Common myeloid progenitor, CD34-positive (primary cell): Measurements from ENCODE around the gene AKR7A2.
"Not testable (repeated sequence)": the region's sequence is repeated elsewhere in the genome, so short reads cannot be mapped to it uniquely, and the experiment has no call there.

ENCODE experiments used
- CTCF ChIA-PET: fragments of 350-600 bp; sonication (Branson Sonifier 250); formaldehyde crosslinking; loops from one replicate; lab custom pipeline; 2021; ENCODE audit warnings: antibody characterized with exemption; lab: Charles Lee
- POLR2A ChIA-PET: fragments of 350-600 bp; sonication (Branson Sonifier 250); formaldehyde crosslinking; loops from one replicate; lab custom pipeline; 2021; ENCODE audit warnings: antibody characterized with exemption; lab: Charles Lee
- DNase-seq, 3 donors: peaks; one replicate each; pipeline versions ENCODE4 v3.0.0 to v3.0.0-alpha.2; 2013
- H3K27ac ChIP-seq, 2 experiments: 1 replicate in 1 of 2; 2 replicates in 1 of 2; pipeline ENCODE4 v1.7.0; 2013; ENCODE audit warnings: inconsistent platforms in 2 of 2, low read length in 2 of 2, mild to moderate bottlenecking in 2 of 2, low read depth in 1 of 2, moderate library complexity in 1 of 2; ENCODE audit not compliant: severe bottlenecking in 2 of 2, insufficient read depth in 1 of 2, poor library complexity in 1 of 2
- H3K27me3 ChIP-seq, 5 experiments: replicated peaks in 2 of 5; 1 replicate in 3 of 5; 2 replicates in 2 of 5; pipeline versions ENCODE4 v1.6.1 to v1.7.0; 2013; ENCODE audit warnings: low read length in 4 of 5, mild to moderate bottlenecking in 2 of 5, moderate library complexity in 2 of 5, inconsistent platforms in 1 of 5; ENCODE audit not compliant: insufficient read depth in 5 of 5, control insufficient read depth in 4 of 5
- H3K36me3 ChIP-seq, 4 experiments: 1 replicate in 2 of 4; 2 replicates in 2 of 4; pipeline versions ENCODE4 v1.6.1 to v1.7.0; 2013; ENCODE audit warnings: low read length in 3 of 4, control low read depth in 1 of 4, mild to moderate bottlenecking in 1 of 4; ENCODE audit not compliant: control insufficient read depth in 4 of 4, insufficient read depth in 4 of 4
- H3K4me1 ChIP-seq, 4 experiments: 1 replicate in 3 of 4; 2 replicates in 1 of 4; pipeline versions ENCODE4 v1.6.1 to v1.7.1; 2013; ENCODE audit warnings: low read length in 3 of 4, mild to moderate bottlenecking in 3 of 4, control low read depth in 1 of 4, inconsistent platforms in 1 of 4, moderate library complexity in 1 of 4; ENCODE audit not compliant: control insufficient read depth in 4 of 4, insufficient read depth in 4 of 4; ENCODE audit errors: control extremely low read depth in 1 of 4
- H3K4me3 ChIP-seq, 7 experiments: 1 replicate in 4 of 7; 2 replicates in 3 of 7; pipeline versions ENCODE4 v1.5.1 to v1.7.0; 2013; ENCODE audit warnings: mild to moderate bottlenecking in 7 of 7, low read length in 6 of 7, moderate library complexity in 6 of 7, inconsistent platforms in 2 of 7, low read depth in 2 of 7, control low read depth in 1 of 7; ENCODE audit not compliant: insufficient read depth in 4 of 7, control insufficient read depth in 1 of 7; ENCODE audit errors: extremely low read depth in 1 of 7
- H3K9me3 ChIP-seq, 5 experiments: 1 replicate in 4 of 5; 2 replicates in 1 of 5; pipeline versions ENCODE4 v1.6.1 to v1.7.1; 2013; ENCODE audit warnings: low read length in 4 of 5, mild to moderate bottlenecking in 2 of 5, inconsistent platforms in 1 of 5, low read depth in 1 of 5, moderate library complexity in 1 of 5; ENCODE audit not compliant: control insufficient read depth in 4 of 5, insufficient read depth in 2 of 5; ENCODE audit errors: control extremely low read depth in 1 of 5
- WGBS: methylation state at CpG from one replicate; pipeline ENCODE4 v1.1.5; 2013; ENCODE audit not compliant: insufficient coverage; 5-methylcytosine and 5-hydroxymethylcytosine counted together

Gene AKR7A2

GRCh38 chr1:19309123-19309813 lies 2.7 kb downstream of the AKR7A2 start:
- Histone ChIP-seq H3K9me3 (no peaks in the 10 kb centered on the region), H3K4me3 (no peak overlapping the region), H3K36me3 (peaks cover 4 to 45% (median 39%) of the 10 kb centered on the region in 4 experiments), H3K27ac (no peak overlapping the region), H3K4me1 (peaks cover 0 to 34% (median 29%) of the 10 kb centered on the region in 4 experiments), H3K27me3 (no peaks in the 10 kb centered on the region)
- CTCF ChIA-PET = no interaction called here
- POLR2A ChIA-PET = interaction anchor here (0.5 kb wide), 1 partner anchor 320 kb away, joined by 3 read pairs; no protein-coding TSS in a partner anchor
- 79% methylated on average over 5 of the region's 6 CpGs for WGBS
- DNase-seq = peak in 2 of 3 donors; percentile 22 to 29

- peaks cover 0 to 27% (median 25%) of the 10 kb centered on the region in 4 experiments for H3K4me1 ChIP-seq
- no peaks in the 10 kb centered on the region for H3K9me3 ChIP-seq
- no peaks in the 10 kb centered on the region for H3K27me3 ChIP-seq
- H3K36me3 ChIP-seq = peaks cover 4 to 52% (median 44%) of the 10 kb centered on the region in 4 experiments
- CTCF ChIA-PET = no interaction called here
- POLR2A ChIA-PET = no interaction called here
- no peak overlapping the region for H3K27ac ChIP-seq
- no peak for DNase-seq
- 97% methylated on average over 3 of the region's 3 CpGs for WGBS
- no peak overlapping the region for H3K4me3 ChIP-seq
Observed at GRCh38 chr1:19308509-19308907, 3.4 kb downstream of the AKR7A2 start.

GRCh38 chr1:19307794-19308508 lies 4.0 kb downstream of the AKR7A2 start:
- Histone ChIP-seq H3K27ac (no peak overlapping the region), H3K4me1 (peaks cover 0 to 22% (median 20%) of the 10 kb centered on the region in 4 experiments), H3K27me3 (no peaks in the 10 kb centered on the region), H3K4me3 (no peak overlapping the region), H3K36me3 (peaks cover 4 to 58% (median 48%) of the 10 kb centered on the region in 4 experiments), H3K9me3 (no peaks in the 10 kb centered on the region)
- no peak for DNase-seq
- ChIA-PET CTCF (no interaction called here), POLR2A (no interaction called here)
- WGBS = 95% methylated on average over 9 of the region's 10 CpGs

GRCh38 chr1:19306941-19307340 lies 5.0 kb downstream of the AKR7A2 start:
- POLR2A ChIA-PET = no interaction called here
- Histone ChIP-seq H3K27me3 (no peaks in the 10 kb centered on the region), H3K4me1 (peaks cover 0 to 14% (median 13%) of the 10 kb centered on the region in 4 experiments), H3K27ac (no peak overlapping the region), H3K4me3 (no peak overlapping the region), H3K9me3 (no peaks in the 10 kb centered on the region), H3K36me3 (peaks cover 10 to 63% (median 52%) of the 10 kb centered on the region in 4 experiments)
- DNase-seq = no peak
- CTCF ChIA-PET = no interaction called here
- WGBS = 100% methylated on average over 4 of the region's 6 CpGs

GRCh38 chr1:19305880-19306279 lies 6.1 kb downstream of the AKR7A2 start:
- no peak overlapping the region for H3K27ac ChIP-seq
- no peaks in the 10 kb centered on the region for H3K27me3 ChIP-seq
- H3K4me1 ChIP-seq = peaks cover 0 to 4% (median 3%) of the 10 kb centered on the region in 4 experiments
- H3K36me3 ChIP-seq = peaks cover 10 to 64% (median 52%) of the 10 kb centered on the region in 4 experiments
- ChIA-PET POLR2A (no interaction called here), CTCF (no interaction called here)
- H3K4me3 ChIP-seq = no peak overlapping the region
- 88% methylated on average over 11 of the region's 11 CpGs for WGBS
- DNase-seq = no peak
- no peaks in the 10 kb centered on the region for H3K9me3 ChIP-seq

- H3K4me3 ChIP-seq, DNase-seq, H3K27ac ChIP-seq, H3K9me3 ChIP-seq, CTCF ChIA-PET, H3K27me3 ChIP-seq, H3K4me1 ChIP-seq: not testable (repeated sequence)
- H3K36me3 ChIP-seq = peaks cover 8 to 66% (median 53%) of the 10 kb centered on the region in 4 experiments
- WGBS = 100% methylated on average over 2 of the region's 10 CpGs
- POLR2A ChIA-PET = interaction anchor here (1.0 kb wide), 1 partner anchor 170 kb away, joined by 3 read pairs; no protein-coding TSS in a partner anchor
Observed at GRCh38 chr1:19304081-19304480, 7.9 kb downstream of the AKR7A2 start.

- 100% methylated on average over 2 of the region's 2 CpGs for whole genome bisulfite sequencing
- DNase-seq = no peak
- CTCF ChIA-PET = no interaction called here
- Histone ChIP-seq H3K4me1 (no peaks in the 10 kb centered on the region), H3K27me3 (no peaks in the 10 kb centered on the region), H3K9me3 (peaks cover 1 to 11% (median 7%) of the 10 kb centered on the region in 5 experiments), H3K36me3 (peaks cover 6 to 34% (median 20%) of the 10 kb centered on the region in 4 experiments), H3K27ac (no peak overlapping the region), H3K4me3 (no peak overlapping the region)
- POLR2A ChIA-PET = interaction anchor here (0.6 kb wide), 1 partner anchor 10 kb away, joined by 4 read pairs; no protein-coding TSS in a partner anchor
Observed at GRCh38 chr1:19300211-19300610, 11.7 kb downstream of the AKR7A2 start.
